K562 (cell line): ENCODE data around the gene ING4. TPM values are rescaled to one million over a fixed set of nuclear protein-coding genes. Genes with fewer than 3 reads are reported as not detected.
A peak's percentile ranks its signal among the peaks of the same experiment; 100 is the strongest.

Experiments used
- ATAC-seq: fragments of 200-7000 bp; cut with Tn5 transposase; 3 replicates; pipeline ENCODE4 v1.9.1; 2020; ENCODE audit warnings: moderate library complexity
- BruUV-seq: library from RNA; stranded (reverse); fragments of 400-500 nt; replicated peaks from 2 replicates; lab custom pipeline; 2021; lab: Mats Ljungman, UMichigan
- CTCF ChIA-PET: fragments of 300-600 bp; formaldehyde crosslinking; extraction: SDS; loops from one replicate; lab custom pipeline; 2021; ENCODE audit warnings: low intra/inter-chr PET ratio; lab: Yijun Ruan, JAX
- POLR2A ChIA-PET: fragments of 300-600, 350-650 bp; sonication (Branson Sonifier 250); formaldehyde crosslinking; extraction: SDS; loops from one replicate; lab custom pipeline; 2021; ENCODE audit warnings: antibody characterized with exemption, inconsistent platforms; lab: Yijun Ruan, JAX
- DNase-seq, 4 experiments: peaks; one replicate each; pipeline versions ENCODE4 v3.0.0 to v3.0.0-alpha.2; 2011 to 2018; ENCODE audit warnings: low spot score in 3 of 4, mixed read lengths in 3 of 4; ENCODE audit errors: extremely low read depth in 1 of 4
- FAIRE-seq: peaks from 2 replicates; lab custom pipeline; 2011; peaks lifted over from hg19 to GRCh38; lab: Jason Lieb, UNC
- H2AFZ ChIP-seq: 2 replicates; pipeline ENCODE4 v1.6.0; 2011; ENCODE audit warnings: low read depth, low read length, control low read depth, inconsistent platforms
- H3K27ac ChIP-seq: fragments of 200-600 bp; 3 replicates; pipeline ENCODE4 v1.8.0; 2011; ENCODE audit warnings: low read depth, mild to moderate bottlenecking, control low read depth, inconsistent platforms, low read length, moderate library complexity, mixed read lengths; ENCODE audit errors: extremely low read depth
- H3K27me3 ChIP-seq, 2 experiments: fragments of 300-600 bp in 1 of 2; 2 replicates in 1 of 2; 3 replicates in 1 of 2; pipeline versions ENCODE4 v1.6.0 to v1.8.0; 2011; ENCODE audit warnings: inconsistent platforms in 2 of 2, low read length in 2 of 2, mild to moderate bottlenecking in 1 of 2, mixed read lengths in 1 of 2, moderate library complexity in 1 of 2; ENCODE audit not compliant: control insufficient read depth in 2 of 2, insufficient read depth in 2 of 2
- H3K36me3 ChIP-seq: fragments of 300-600 bp; 3 replicates; pipeline ENCODE4 v1.8.0; 2011; ENCODE audit warnings: mild to moderate bottlenecking, low read length, inconsistent platforms; ENCODE audit not compliant: control insufficient read depth, insufficient read depth
- H3K4me1 ChIP-seq, 2 experiments: fragments of 200-600 bp in 1 of 2; replicated peaks in 1 of 2; 2 replicates in 1 of 2; 3 replicates in 1 of 2; pipeline versions ENCODE4 v1.5.1 to v1.8.0; 2011; ENCODE audit warnings: inconsistent platforms in 2 of 2, low read length in 2 of 2, mild to moderate bottlenecking in 1 of 2, mixed read lengths in 1 of 2, moderate library complexity in 1 of 2; ENCODE audit not compliant: control insufficient read depth in 2 of 2, insufficient read depth in 2 of 2
- H3K4me2 ChIP-seq: 2 replicates; pipeline ENCODE4 v1.6.1; 2011; ENCODE audit warnings: low read length, control low read depth, inconsistent platforms, mixed read lengths; ENCODE audit not compliant: insufficient read depth
- H3K4me3 ChIP-seq: fragments of 200-600 bp; sonication (generic), shearing (Covaris generic); 2 replicates; pipeline ENCODE4 v1.5.1; 2016; ENCODE audit warnings: control low read depth, inconsistent platforms
- H3K79me2 ChIP-seq: fragments of 200-600 bp; 3 replicates; pipeline ENCODE4 v1.8.0; 2011; ENCODE audit warnings: low read length, inconsistent platforms; ENCODE audit not compliant: control insufficient read depth, insufficient read depth
- H3K9ac ChIP-seq, 2 experiments: 2 replicates each; pipeline versions ENCODE4 v1.6.0 to v1.6.1; 2011; ENCODE audit warnings: low read depth in 2 of 2, low read length in 2 of 2, control low read depth in 1 of 2, inconsistent platforms in 1 of 2, mild to moderate bottlenecking in 1 of 2, mixed read lengths in 1 of 2; ENCODE audit not compliant: insufficient read depth in 1 of 2
- H3K9me1 ChIP-seq: one replicate; pipeline ENCODE4 v1.6.0; 2011; ENCODE audit warnings: inconsistent platforms, mild to moderate bottlenecking, low read length, moderate library complexity; ENCODE audit not compliant: control insufficient read depth, insufficient read depth
- H3K9me3 ChIP-seq: replicated peaks from 2 replicates; pipeline ENCODE4 v1.5.1; 2011; ENCODE audit warnings: low read depth, low read length, inconsistent platforms; ENCODE audit not compliant: control insufficient read depth, insufficient read depth
- H4K20me1 ChIP-seq: replicated peaks from 2 replicates; pipeline ENCODE4 v1.6.1; 2011; ENCODE audit warnings: low read length, inconsistent platforms, mixed read lengths; ENCODE audit not compliant: control insufficient read depth, insufficient read depth
- HDAC3 ChIP-seq: fragments of 450-650 bp; IDR thresholded peaks from 2 replicates; pipeline ENCODE4 v1.6.1; 2018; ENCODE audit warnings: borderline replicate concordance, mild to moderate bottlenecking, moderate library complexity; ENCODE audit not compliant: partially characterized antibody
- HNRNPLL ChIP-seq: fragments of 200-400 bp; formaldehyde crosslinking; IDR thresholded peaks from 2 replicates; pipeline ENCODE4 v1.6.1; 2017; ENCODE audit warnings: low read length, low read depth, mild to moderate bottlenecking; ENCODE audit not compliant: poor library complexity, severe bottlenecking
- MCM2 ChIP-seq: fragments of 450-650 bp; IDR thresholded peaks from 2 replicates; pipeline ENCODE4 v1.6.1; 2017; ENCODE audit warnings: low read depth, mild to moderate bottlenecking
- PTBP1 ChIP-seq: fragments of 200-400 bp; formaldehyde crosslinking; IDR thresholded peaks from 2 replicates; pipeline ENCODE4 v1.6.1; 2017; ENCODE audit warnings: low read depth, low read length
- RNF2 ChIP-seq: sonication (generic); IDR thresholded peaks from 2 replicates; pipeline ENCODE4 v1.6.1; 2016
- SIRT6 ChIP-seq: IDR thresholded peaks from one replicate; pipeline ENCODE4 v1.6.1; 2012; ENCODE audit warnings: low read depth, mild to moderate bottlenecking, control low read depth, inconsistent platforms, low read length, moderate library complexity
- SMAD1 ChIP-seq: fragments of 150-350 bp; IDR thresholded peaks from 2 replicates; pipeline ENCODE4 v1.6.1; 2014; ENCODE audit warnings: low read length, low read depth; ENCODE audit not compliant: partially characterized antibody
- SNRNP70 ChIP-seq: fragments of 200-400 bp; formaldehyde crosslinking; optimal IDR thresholded peaks from 2 replicates; pipeline ENCODE3; 2017; ENCODE audit warnings: low read depth, low read length
- TAF9B ChIP-seq: fragments of 450-650 bp; IDR thresholded peaks from 2 replicates; pipeline ENCODE4 v1.6.1; 2018; ENCODE audit warnings: mild to moderate bottlenecking; ENCODE audit not compliant: partially characterized antibody
- XRCC3 ChIP-seq: fragments of 450-650 bp; IDR thresholded peaks from 2 replicates; pipeline ENCODE4 v1.6.1; 2017; ENCODE audit warnings: mild to moderate bottlenecking, moderate library complexity
- ZNF165 ChIP-seq: fragments of 250-450 bp; sonication (Bioruptor Pico); IDR thresholded peaks from 2 replicates; pipeline ENCODE4 v1.4.0; 2020; ENCODE audit warnings: borderline replicate concordance
- ZNF408 ChIP-seq: fragments of 250-450 bp; sonication (Bioruptor Pico); IDR thresholded peaks from 2 replicates; pipeline ENCODE4 v1.4.0; 2020; ENCODE audit warnings: low read depth, mild to moderate bottlenecking, moderate library complexity
- WGBS: fragments of 100-300 bp; shearing (Covaris generic); methylation state at CpG from one replicate; pipeline ENCODE4 v1.1.6; 2016; ENCODE audit warnings: low coverage, mixed read lengths; ENCODE audit not compliant: insufficient coverage; ENCODE audit errors: missing lambda C conversion rate; 5-methylcytosine and 5-hydroxymethylcytosine counted together
- in situ Hi-C: fragments of 300-500 bp; cut with MboI; formaldehyde crosslinking; loops from 4 replicates; pipeline ENCODE4 v1.15.0; 2018; ENCODE audit warnings: inconsistent platforms, mixed read lengths
- intact Hi-C: fragments of 100-400 bp; cut with micrococcal nuclease; formaldehyde crosslinking; loops from 2 replicates; pipeline ENCODE4 v1.14.2; 2022
- polyA plus RNA-seq, 8 experiments: library from polyadenylated mRNA; depleted of rRNA in 4 of 8; stranded (reverse) in 5 of 8; unstranded in 3 of 8; fragments of >200 nt; fragmentation: Nextera tagmentation in 2 of 8; fragmentation: Illumina TruSeq in 1 of 8; extraction: Ambion mirVana in 2 of 8; extraction: Trizol in 1 of 8; gene quantifications; 2 replicates each; pipeline versions ENCODE4 v1.2.1 to v1.2.3, GENCODE V29; 2011 to 2014; ENCODE audit warnings: inconsistent platforms in 1 of 8, missing spikeins in 1 of 8
- total RNA-seq, 7 experiments: library from RNA; depleted of rRNA in 6 of 7; stranded (reverse); fragments of >200 nt in 6 of 7; fragmentation: Illumina TruSeq in 2 of 7; extraction: Trizol in 2 of 7; gene quantifications; 2 replicates each; pipeline versions ENCODE4 v1.2.1 to v1.2.3, GENCODE V29; 2011 to 2021; ENCODE audit warnings: low replicate concordance in 1 of 7
- TF ChIP-seq, protein P1 (sequence below): fragments of 250-450 bp; sonication (Bioruptor Pico); IDR thresholded peaks from 2 replicates; pipeline ENCODE4 v1.5.0; 2021; ENCODE audit warnings: mild to moderate bottlenecking, borderline replicate concordance
- TF ChIP-seq, protein P2 (sequence below): fragments of 450-650 bp; IDR thresholded peaks from 2 replicates; pipeline ENCODE4 v1.6.1; 2016; ENCODE audit warnings: missing biosample characterization, missing genetic modification characterization
- TF ChIP-seq, protein P3 (sequence below): fragments of 450-650 bp; IDR thresholded peaks from 2 replicates; pipeline ENCODE4 v1.6.1; 2016
- TF ChIP-seq, protein P4 (sequence below): IDR thresholded peaks from 2 replicates; pipeline ENCODE4 v1.6.1; 2016; ENCODE audit warnings: missing genetic modification characterization, missing compliant biosample characterization

The ING4 gene
- total and polyA plus RNA-seq, 9 of the 15 experiments (the other 6 are each of a cell fraction or from before 2014, with no cell fraction given): 6.6 to 30.2 (median 15.7) TPM

DNA sequence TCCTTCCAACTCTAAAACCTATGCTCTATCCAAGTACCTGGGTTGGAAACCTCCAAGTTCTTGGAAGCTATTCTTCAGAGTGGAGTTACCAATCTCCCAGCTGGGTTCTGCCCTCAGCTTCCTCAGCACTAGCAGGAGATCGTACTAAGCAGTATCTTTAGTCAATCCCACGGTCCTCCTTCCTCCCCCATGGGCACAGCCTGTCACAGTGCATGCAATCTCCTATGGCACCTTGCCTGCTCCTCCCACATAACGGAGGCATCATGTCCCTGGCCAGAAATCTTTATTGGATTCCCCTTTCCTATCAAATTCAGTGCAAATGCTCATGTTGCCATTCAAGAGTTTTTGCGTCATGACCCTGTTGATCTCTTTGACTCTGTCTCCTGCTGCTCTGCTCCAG is 21.8 kb downstream of the ING4 start:
- Histone ChIP-seq H3K9me1 (no peaks in the 10 kb centered on the region), H3K4me3 (no peak overlapping the region), H3K36me3 (no peaks in the 10 kb centered on the region; the same call in 2 of the 3 replicates), H3K4me1 (peaks cover 37 to 44% of the 10 kb centered on the region in 2 experiments; a peak in 4 of 5 replicates), H3K27me3 (no peaks in the 10 kb centered on the region), H3K27ac (no peak overlapping the region; the same call in 2 of the 3 replicates), H2AFZ (0 out of 2 replicates have a peak overlapping the region, but pooled peaks have one; percentile 19), H3K79me2 (peaks cover 24% of the 10 kb centered on the region), H3K4me2 (0 out of 2 replicates have a peak overlapping the region, but pooled peaks have one; percentile 2), H3K9me3 (peaks cover 8% of the 10 kb centered on the region), H3K9ac (no peak overlapping the region)
- WGBS: 31% methylated on average over 4 of the region's 4 CpGs
- POLR2A ChIA-PET: interaction anchor here (0.7 kb wide), 1 partner anchor 17 kb away, joined by 3 read pairs; no protein-coding TSS in a partner anchor
- no TSS peak for BruUV-seq
- FAIRE-seq (no peak), DNase-seq (no peak), ATAC-seq (no peak)
- intact Hi-C loops: no loop called here
- no peak for TF ChIP-seq SNRNP70
- TF ChIP-seq HDAC3: no peak
- no peak for TF ChIP-seq HNRNPLL
- TF ChIP-seq, protein P1, sequence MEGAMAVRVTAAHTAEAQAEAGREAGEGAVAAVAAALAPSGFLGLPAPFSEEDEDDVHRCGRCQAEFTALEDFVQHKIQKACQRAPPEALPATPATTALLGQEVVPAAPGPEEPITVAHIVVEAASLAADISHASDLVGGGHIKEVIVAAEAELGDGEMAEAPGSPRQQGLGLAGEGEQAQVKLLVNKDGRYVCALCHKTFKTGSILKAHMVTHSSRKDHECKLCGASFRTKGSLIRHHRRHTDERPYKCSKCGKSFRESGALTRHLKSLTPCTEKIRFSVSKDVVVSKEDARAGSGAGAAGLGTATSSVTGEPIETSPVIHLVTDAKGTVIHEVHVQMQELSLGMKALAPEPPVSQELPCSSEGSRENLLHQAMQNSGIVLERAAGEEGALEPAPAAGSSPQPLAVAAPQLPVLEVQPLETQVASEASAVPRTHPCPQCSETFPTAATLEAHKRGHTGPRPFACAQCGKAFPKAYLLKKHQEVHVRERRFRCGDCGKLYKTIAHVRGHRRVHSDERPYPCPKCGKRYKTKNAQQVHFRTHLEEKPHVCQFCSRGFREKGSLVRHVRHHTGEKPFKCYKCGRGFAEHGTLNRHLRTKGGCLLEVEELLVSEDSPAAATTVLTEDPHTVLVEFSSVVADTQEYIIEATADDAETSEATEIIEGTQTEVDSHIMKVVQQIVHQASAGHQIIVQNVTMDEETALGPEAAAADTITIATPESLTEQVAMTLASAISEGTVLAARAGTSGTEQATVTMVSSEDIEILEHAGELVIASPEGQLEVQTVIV (CRISPR knock-in tag): no peak
- TF ChIP-seq SMAD1: no peak
- TF ChIP-seq XRCC3: no peak
- TF ChIP-seq RNF2: no peak
- no peak for TF ChIP-seq MCM2
- TF ChIP-seq, protein P2, sequence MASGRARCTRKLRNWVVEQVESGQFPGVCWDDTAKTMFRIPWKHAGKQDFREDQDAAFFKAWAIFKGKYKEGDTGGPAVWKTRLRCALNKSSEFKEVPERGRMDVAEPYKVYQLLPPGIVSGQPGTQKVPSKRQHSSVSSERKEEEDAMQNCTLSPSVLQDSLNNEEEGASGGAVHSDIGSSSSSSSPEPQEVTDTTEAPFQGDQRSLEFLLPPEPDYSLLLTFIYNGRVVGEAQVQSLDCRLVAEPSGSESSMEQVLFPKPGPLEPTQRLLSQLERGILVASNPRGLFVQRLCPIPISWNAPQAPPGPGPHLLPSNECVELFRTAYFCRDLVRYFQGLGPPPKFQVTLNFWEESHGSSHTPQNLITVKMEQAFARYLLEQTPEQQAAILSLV (tag): no peak
- TF ChIP-seq PTBP1: no peak
- no peak for TF ChIP-seq SIRT6
- TF ChIP-seq ZNF408 (CRISPR knock-in tag): no peak
- no peak for TF ChIP-seq ZNF165 (CRISPR knock-in tag)
- TF ChIP-seq, protein P3, sequence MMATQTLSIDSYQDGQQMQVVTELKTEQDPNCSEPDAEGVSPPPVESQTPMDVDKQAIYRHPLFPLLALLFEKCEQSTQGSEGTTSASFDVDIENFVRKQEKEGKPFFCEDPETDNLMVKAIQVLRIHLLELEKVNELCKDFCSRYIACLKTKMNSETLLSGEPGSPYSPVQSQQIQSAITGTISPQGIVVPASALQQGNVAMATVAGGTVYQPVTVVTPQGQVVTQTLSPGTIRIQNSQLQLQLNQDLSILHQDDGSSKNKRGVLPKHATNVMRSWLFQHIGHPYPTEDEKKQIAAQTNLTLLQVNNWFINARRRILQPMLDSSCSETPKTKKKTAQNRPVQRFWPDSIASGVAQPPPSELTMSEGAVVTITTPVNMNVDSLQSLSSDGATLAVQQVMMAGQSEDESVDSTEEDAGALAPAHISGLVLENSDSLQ: no peak
- TF ChIP-seq, protein P4, sequence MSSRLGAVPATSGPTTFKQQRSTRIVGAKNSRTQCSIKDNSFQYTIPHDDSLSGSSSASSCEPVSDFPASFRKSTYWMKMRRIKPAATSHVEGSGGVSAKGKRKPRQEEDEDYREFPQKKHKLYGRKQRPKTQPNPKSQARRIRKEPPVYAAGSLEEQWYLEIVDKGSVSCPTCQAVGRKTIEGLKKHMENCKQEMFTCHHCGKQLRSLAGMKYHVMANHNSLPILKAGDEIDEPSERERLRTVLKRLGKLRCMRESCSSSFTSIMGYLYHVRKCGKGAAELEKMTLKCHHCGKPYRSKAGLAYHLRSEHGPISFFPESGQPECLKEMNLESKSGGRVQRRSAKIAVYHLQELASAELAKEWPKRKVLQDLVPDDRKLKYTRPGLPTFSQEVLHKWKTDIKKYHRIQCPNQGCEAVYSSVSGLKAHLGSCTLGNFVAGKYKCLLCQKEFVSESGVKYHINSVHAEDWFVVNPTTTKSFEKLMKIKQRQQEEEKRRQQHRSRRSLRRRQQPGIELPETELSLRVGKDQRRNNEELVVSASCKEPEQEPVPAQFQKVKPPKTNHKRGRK (tag): no peak
- no peak for TF ChIP-seq TAF9B
- TF ChIP-seq, all 486 proteins: peak for 0
- CTCF ChIA-PET: no interaction called here
- no peaks in the 10 kb centered on the region for H4K20me1 ChIP-seq
- in situ Hi-C loops: no loop called here
